ENCODE data around the gene PRUNE2. TPM values are rescaled to one million over a fixed set of nuclear protein-coding genes. Genes with fewer than 3 reads are reported as not detected.

Gene PRUNE2
- total and polyA plus RNA-seq, 5 experiments from 2014 or later = not detected

DNA sequence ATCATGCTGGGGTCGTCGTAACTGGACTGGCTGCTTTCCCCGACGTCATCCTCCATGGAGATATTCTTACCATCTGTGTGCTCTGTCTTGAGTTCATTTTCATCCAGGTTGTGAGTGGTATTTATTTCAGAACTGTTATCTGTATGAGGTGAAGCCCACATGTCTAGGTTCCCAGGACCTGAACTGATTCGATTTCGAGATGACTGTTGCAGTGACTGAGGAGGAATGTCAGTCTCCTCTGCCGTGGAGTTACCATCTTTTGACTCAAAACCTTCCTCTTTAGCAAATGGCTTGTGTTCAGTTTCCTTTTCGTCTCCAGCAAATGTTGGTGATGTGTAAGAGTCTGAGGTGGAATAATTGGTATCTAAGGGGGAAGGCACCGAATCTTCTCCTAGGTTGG is 196.9 kb downstream of the PRUNE2 start:
- H3K27ac Mint-ChIP-seq = no peak overlapping the region
- ATAC-seq (no peak), DNase-seq (no peak)
- peaks cover 10 to 37% (median 30%) of the 10 kb centered on the region in 5 donors for H3K27me3 Mint-ChIP-seq
- H3K4me1 Mint-ChIP-seq = peaks cover 0 to 6% (median 3%) of the 10 kb centered on the region in 4 donors
- H3K4me3 Mint-ChIP-seq = no peak overlapping the region
- no peaks in the 10 kb centered on the region for H3K9me3 Mint-ChIP-seq
- POLR2A ChIA-PET = no interaction called here
- no peaks in the 10 kb centered on the region for H3K36me3 Mint-ChIP-seq

DNA sequence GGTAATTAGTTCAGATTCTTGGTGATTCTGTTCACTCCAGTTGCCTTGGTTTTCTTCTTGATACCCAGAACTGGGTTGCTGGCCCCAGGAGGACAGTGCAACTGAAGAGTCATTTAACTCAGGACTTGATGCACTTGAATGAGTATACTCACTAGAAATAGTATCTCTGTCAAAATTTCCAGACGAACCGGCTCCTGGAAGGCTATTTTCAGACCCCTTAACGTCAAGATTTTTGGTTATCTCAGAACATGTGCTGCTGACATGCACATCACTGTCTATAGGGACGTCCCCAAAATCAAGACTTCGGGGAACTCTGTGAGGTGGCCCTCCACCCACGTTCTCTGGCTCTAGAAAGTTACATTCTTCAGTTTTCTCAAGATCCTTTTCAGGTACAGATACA is 198.4 kb downstream of the PRUNE2 start:
- Mint-ChIP-seq H3K4me1 (peaks cover 0 to 8% (median 3%) of the 10 kb centered on the region in 4 donors), H3K27ac (no peak overlapping the region), H3K27me3 (peaks cover 12 to 51% (median 32%) of the 10 kb centered on the region in 5 donors), H3K4me3 (no peak overlapping the region), H3K9me3 (no peaks in the 10 kb centered on the region), H3K36me3 (no peaks in the 10 kb centered on the region)
- ATAC-seq (no peak), DNase-seq (no peak)
- POLR2A ChIA-PET = no interaction called here

DNA sequence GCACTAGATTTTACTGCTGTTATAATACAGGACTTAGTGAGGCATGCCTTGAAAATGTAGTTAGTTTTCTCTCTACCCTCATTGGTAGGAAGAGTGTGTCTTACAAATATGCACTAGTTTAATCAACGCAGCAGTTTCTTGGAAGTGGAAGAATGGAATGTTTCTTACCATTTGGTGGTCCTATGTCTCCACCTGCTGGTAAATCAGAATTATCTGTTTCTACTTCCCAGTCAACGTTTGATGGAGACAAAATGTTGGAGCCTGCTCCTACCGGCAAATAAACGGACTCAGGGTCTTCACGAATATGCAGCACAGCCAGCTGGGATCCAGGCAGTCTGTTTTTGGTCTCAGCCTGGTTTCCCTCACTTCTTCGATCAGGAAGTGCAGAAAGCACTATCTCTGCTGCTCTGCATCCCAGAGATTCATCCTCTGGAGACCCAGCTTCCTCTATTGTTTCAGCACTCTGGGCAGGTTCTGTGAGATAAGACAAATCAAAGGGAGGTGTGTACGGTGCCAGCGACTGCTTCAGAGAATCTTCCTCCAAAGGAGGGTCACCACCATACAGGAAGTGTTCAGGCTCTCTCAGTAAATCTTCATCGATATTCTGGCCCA is 201.2 kb downstream of the PRUNE2 start:
- peaks cover 0 to 8% (median 3%) of the 10 kb centered on the region in 4 donors for H3K4me1 Mint-ChIP-seq
- H3K27ac Mint-ChIP-seq = no peak overlapping the region
- POLR2A ChIA-PET = no interaction called here
- no peak for ATAC-seq
- no peak overlapping the region for H3K4me3 Mint-ChIP-seq
- DNase-seq = peak in 5 of 10 donors; percentile 17 to 51 (median 49)
- no peaks in the 10 kb centered on the region for H3K9me3 Mint-ChIP-seq
- H3K27me3 Mint-ChIP-seq = peaks cover 15 to 49% (median 23%) of the 10 kb centered on the region in 5 donors
- no peaks in the 10 kb centered on the region for H3K36me3 Mint-ChIP-seq

DNA sequence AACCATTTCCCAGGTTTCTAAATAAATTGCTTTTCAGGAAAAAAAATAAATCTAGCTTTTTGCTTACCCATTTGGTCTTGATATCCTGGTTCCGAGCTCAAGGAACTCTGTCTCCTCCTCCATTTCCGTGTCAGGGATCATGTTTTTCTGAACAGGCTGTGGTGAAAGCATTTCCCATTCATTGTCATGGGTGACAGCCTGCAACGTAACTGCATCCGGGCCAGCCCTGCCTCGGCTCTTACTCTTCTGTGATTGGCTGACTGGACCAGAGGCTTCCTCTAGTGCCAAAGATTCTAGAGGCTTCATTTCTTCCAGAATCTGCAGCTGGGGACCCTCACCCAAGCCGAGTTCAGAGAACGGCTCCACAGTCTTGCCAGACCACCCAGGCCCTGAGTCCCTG is 202.6 kb downstream of the PRUNE2 start:
- Mint-ChIP-seq H3K4me3 (no peak overlapping the region), H3K9me3 (no peaks in the 10 kb centered on the region), H3K36me3 (no peaks in the 10 kb centered on the region), H3K4me1 (peaks cover 0 to 8% (median 3%) of the 10 kb centered on the region in 4 donors), H3K27ac (no peak overlapping the region), H3K27me3 (peaks cover 7 to 42% (median 16%) of the 10 kb centered on the region in 5 donors)
- POLR2A ChIA-PET = no interaction called here
- DNase-seq = no peak
- no peak for ATAC-seq

DNA sequence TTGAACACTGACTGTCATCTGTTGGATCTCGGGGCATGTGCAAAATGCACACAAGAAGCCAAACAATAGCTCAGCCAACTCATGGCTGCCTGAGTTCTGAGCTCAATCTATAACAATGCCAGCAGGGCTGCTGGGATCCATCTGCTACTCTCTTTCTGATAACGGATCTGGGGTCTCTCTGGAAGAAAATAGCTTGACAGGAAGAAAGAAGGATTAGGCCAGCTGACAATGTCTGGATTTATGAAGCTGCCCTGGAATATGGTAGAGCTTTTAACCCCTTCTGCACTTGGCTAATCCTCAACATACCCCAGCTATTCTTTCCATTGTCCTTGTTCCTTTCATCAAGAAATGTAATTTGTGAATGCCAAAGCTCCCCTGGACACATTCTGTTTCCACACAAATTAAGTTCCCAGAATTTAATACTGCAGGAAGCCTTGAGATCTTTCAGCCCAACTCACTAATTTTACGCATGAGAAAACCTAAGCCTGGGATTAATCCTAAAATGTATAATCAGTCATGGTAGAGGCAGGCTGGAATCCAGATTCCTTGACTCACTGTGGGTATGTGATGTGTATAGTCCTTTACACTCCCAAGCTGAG is 204.4 kb downstream of the PRUNE2 start:
- Mint-ChIP-seq H3K36me3 (no peaks in the 10 kb centered on the region), H3K27ac (no peak overlapping the region), H3K9me3 (no peaks in the 10 kb centered on the region), H3K4me3 (no peak overlapping the region), H3K4me1 (peaks cover 0 to 8% (median 3%) of the 10 kb centered on the region in 4 donors), H3K27me3 (peaks cover 10 to 53% (median 18%) of the 10 kb centered on the region in 5 donors)
- ATAC-seq (no peak), DNase-seq (no peak)
- POLR2A ChIA-PET = no interaction called here

DNA sequence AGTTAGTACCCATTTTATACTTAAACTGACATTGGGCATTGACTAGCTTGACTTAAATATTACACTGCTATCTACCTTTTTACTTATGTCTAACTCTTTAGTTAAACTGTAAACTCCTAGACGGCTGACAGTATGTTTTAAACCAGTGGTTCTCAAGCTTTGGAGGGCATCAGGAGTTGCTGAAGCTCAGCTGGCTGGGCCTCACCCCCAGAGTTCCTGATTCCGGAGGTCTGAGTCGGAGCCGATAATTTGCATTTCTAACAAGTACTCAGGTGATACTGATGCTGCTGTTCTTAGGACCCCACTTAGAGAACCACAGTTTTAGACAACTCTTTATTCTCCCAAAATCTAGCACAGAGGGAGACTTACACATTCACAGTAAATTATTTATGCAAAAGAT is 205.0 kb downstream of the PRUNE2 start:
- DNase-seq (no peak), ATAC-seq (no peak)
- Mint-ChIP-seq H3K36me3 (no peaks in the 10 kb centered on the region), H3K27me3 (peaks cover 10 to 59% (median 18%) of the 10 kb centered on the region in 5 donors), H3K4me3 (no peak overlapping the region), H3K4me1 (peaks cover 0 to 8% (median 3%) of the 10 kb centered on the region in 4 donors), H3K27ac (no peak overlapping the region), H3K9me3 (no peaks in the 10 kb centered on the region)
- POLR2A ChIA-PET = no interaction called here

DNA sequence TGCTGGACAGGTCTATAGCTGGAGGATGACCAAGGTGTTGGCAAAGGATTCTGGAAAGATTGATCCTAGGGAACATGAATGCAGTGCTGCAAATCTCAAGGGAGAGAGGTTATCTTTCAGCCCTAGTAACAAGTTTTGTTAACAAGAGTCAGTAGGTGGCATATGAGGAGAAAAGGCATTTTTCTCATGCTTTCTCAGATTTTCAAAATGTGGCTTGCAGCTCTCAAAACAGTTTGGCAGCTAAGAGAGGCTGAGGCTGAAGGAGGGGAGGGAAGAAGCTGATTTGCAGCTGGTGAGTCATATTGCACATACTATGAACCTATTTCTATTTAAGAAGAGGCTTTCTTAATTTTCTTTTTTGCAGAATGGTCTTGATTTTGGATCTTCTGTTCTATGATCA is 205.9 kb downstream of the PRUNE2 start:
- Mint-ChIP-seq H3K27ac (no peak overlapping the region), H3K4me1 (peaks cover 0 to 8% (median 3%) of the 10 kb centered on the region in 4 donors), H3K27me3 (peaks cover 13 to 67% (median 23%) of the 10 kb centered on the region in 5 donors), H3K4me3 (no peak overlapping the region), H3K36me3 (no peaks in the 10 kb centered on the region), H3K9me3 (no peaks in the 10 kb centered on the region)
- POLR2A ChIA-PET = no interaction called here
- ATAC-seq (no peak), DNase-seq (no peak)

DNA sequence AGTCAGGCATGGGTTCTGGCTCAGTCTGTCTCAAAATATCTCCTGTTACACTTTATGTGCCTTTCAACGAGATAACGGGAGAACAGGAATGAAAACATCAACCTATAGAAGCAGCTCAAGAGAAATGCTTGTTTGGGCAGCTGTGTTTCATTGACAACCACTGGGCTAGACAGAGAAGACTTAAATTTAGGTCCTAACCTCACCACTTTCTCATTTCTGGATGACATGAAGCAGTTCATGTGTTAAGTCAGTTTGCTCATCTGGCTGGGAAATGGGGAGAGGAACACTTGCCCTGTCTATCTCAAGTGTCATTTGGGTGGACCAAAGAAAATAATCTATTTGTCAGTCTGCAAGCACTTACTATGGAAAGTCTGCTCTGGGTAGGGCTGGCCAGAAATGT is 208.4 kb downstream of the PRUNE2 start:
- no peak for DNase-seq
- Mint-ChIP-seq H3K27ac (no peak overlapping the region), H3K4me3 (no peak overlapping the region), H3K9me3 (no peaks in the 10 kb centered on the region), H3K36me3 (no peaks in the 10 kb centered on the region), H3K27me3 (peaks cover 15 to 52% (median 22%) of the 10 kb centered on the region in 5 donors), H3K4me1 (no peaks in the 10 kb centered on the region)
- POLR2A ChIA-PET = no interaction called here
- no peak for ATAC-seq

DNA sequence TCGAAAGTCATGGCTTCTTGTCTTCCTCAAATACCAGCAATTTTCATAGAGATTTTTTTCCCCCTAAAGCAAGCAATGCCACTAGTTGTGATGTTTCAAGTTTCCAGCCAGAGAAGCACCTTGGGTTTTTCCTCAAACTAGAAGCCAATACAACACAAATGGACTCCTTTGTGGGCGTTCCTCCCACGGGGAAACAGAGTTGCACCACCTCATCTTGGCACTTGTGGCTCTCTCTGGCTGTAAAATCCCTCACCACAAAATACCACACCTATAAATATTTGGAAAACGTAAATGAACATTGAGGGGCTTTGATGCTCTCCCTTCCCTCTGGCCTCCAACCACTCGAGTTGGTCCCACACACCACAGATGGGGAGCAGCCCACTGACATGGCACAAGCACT is 208.8 kb downstream of the PRUNE2 start:
- peaks cover under 1 to 3% (median 2%) of the 10 kb centered on the region in 4 donors for H3K4me1 Mint-ChIP-seq
- ATAC-seq = no peak

DNA sequence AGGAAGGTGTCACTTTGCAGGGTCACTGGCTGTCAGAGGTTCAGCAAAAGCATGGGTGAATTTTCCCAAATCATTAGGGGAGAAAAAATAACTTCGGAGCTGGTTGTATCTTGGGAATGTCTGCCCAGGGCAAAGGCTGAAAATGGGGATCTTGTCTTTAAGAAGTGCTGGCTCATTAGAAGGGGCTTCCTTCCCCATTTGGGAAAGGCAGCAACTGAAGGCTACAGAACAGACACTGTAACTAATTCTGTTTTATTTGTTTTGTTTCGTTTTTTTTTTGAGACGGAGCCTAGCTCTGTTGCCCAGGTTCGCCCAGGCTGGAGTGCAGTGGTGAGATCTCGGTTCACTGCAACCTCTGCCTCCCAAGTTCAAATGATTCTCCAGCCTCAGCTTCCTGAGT is 212.0 kb downstream of the PRUNE2 start:
- H3K27me3 Mint-ChIP-seq = peaks cover 34 to 71% (median 41%) of the 10 kb centered on the region in 5 donors
- POLR2A ChIA-PET = no interaction called here
- H3K4me1 Mint-ChIP-seq = peaks cover 3 to 10% (median 9%) of the 10 kb centered on the region in 4 donors
- no peak for DNase-seq
- no peak for ATAC-seq
- no peaks in the 10 kb centered on the region for H3K9me3 Mint-ChIP-seq
- no peak overlapping the region for H3K4me3 Mint-ChIP-seq
- H3K27ac Mint-ChIP-seq = no peak overlapping the region
- no peaks in the 10 kb centered on the region for H3K36me3 Mint-ChIP-seq

More for the DNA sequence above, 208.8 kb downstream of the PRUNE2 start:
- POLR2A ChIA-PET = no interaction called here
- H3K4me3 Mint-ChIP-seq = no peak overlapping the region
- no peak overlapping the region for H3K27ac Mint-ChIP-seq
- DNase-seq = no peak
- H3K9me3 Mint-ChIP-seq = no peaks in the 10 kb centered on the region
- H3K36me3 Mint-ChIP-seq = no peaks in the 10 kb centered on the region
- peaks cover 15 to 53% (median 24%) of the 10 kb centered on the region in 5 donors for H3K27me3 Mint-ChIP-seq

DNA sequence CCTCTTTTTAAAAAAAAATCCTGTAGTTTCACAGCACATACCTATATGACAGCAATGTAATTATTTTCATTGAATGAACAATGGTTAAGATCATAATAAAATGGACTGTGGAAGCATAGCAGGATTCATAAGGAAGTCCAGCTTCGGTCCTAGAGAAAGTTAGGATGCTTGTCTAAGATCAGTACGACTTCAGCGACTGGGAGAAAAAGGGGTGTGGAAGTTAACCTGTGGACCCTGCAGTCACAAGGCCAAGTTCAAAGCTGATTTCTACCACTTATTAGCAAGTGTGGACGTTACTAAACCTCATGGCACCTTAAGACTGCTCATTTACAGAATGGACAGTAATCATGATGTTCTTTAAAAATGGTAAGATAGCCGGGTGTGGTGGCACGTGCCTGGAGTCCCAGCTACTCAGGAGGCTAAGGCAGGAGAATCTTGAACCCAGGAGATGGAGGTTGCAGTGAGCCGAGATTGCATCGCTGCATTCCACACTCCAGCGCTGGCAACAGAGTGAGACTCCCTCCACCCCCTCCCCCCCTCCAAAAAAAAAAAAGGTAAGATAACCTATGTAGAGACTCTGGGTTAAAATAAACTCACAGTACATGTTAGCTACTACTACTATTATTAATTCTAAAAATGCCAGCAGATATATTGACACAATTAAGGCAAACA is 213.3 kb downstream of the PRUNE2 start:
- DNase-seq (no peak), ATAC-seq (no peak)
- H3K36me3 Mint-ChIP-seq = no peaks in the 10 kb centered on the region
- POLR2A ChIA-PET = no interaction called here
- H3K4me1 Mint-ChIP-seq = peaks cover 3 to 12% (median 9%) of the 10 kb centered on the region in 4 donors
- H3K27me3 Mint-ChIP-seq = peaks cover 35 to 70% (median 40%) of the 10 kb centered on the region in 5 donors
- H3K4me3 Mint-ChIP-seq = peak overlapping the region in 3 of 10 donors; percentile 64 to 85 (median 69)
- no peaks in the 10 kb centered on the region for H3K9me3 Mint-ChIP-seq
- no peak overlapping the region for H3K27ac Mint-ChIP-seq

DNA sequence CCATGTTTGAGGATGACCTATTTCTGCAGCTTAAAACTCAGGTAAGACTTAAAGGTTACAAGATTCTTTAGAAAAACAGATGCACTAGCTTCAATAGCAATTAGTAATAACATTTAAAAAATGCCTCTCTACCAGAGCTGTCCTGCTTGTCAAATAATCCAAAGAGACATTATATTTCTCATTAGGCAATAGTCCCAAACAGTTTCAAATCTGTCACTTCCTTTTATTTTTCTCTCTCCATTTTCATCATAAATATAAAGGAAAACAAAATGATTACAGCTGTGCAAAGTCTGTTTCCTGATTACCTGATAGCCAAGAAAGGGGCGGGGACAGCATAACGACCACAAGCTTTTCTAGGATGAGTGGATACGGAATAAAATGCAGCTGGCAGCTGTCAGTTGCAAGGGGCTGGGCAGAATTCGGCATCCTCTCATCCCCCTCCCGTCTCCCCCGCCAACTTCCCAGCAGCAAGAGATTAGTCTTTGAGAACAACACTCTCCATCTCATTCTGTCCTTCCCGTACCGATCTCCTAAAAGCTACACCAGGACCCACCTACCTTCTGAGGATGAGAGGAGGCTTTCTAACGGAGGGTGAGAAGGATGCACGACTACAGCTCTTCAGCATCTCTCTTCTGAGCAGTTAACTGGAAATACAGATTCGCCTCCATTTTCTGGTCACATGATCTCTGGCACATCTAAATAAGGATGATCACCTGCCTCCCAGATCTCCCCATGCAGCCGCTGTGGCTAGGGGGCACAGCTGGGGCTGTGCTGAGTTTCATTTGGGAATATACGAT is 214.2 kb downstream of the PRUNE2 start:
- Mint-ChIP-seq H3K27me3 (peaks cover 27 to 61% (median 40%) of the 10 kb centered on the region in 5 donors), H3K27ac (peak overlapping the region in 3 of 10 donors; percentile 6 to 69 (median 11)), H3K9me3 (no peaks in the 10 kb centered on the region), H3K36me3 (no peaks in the 10 kb centered on the region), H3K4me3 (peak overlapping the region; percentile 49 to 85 (median 68)), H3K4me1 (peaks cover 3 to 12% (median 9%) of the 10 kb centered on the region in 4 donors)
- DNase-seq (no peak), ATAC-seq (no peak)
- POLR2A ChIA-PET = no interaction called here

All from naive thymus-derived CD8-positive, alpha-beta T cell (primary cell).